Small intestine (tissue), 7 donors: ENCODE measurements around the gene PRIMA1. TPM values are rescaled to one million over a fixed set of nuclear protein-coding genes. Genes with fewer than 3 reads are reported as not detected.

Source experiments
- DNase-seq, 2 donors: peaks; one replicate each; pipeline versions ENCODE4 v3.0.0 to v3.0.0-alpha.2; 2013
- FAIRE-seq: peaks from 2 replicates; lab custom pipeline; 2012; peaks lifted over from hg19 to GRCh38; lab: Jason Lieb, UNC
- H3K27ac ChIP-seq, 3 donors: one replicate each; pipeline ENCODE4 v1.5.1; 2013; ENCODE audit warnings: low read length in 2 of 3, mild to moderate bottlenecking in 2 of 3, control low read depth in 1 of 3, inconsistent platforms in 1 of 3, low read depth in 1 of 3, moderate library complexity in 1 of 3
- H3K27me3 ChIP-seq, 3 donors: one replicate each; pipeline ENCODE4 v1.6.1; 2013; ENCODE audit warnings: low read length in 3 of 3, inconsistent platforms in 1 of 3; ENCODE audit not compliant: control insufficient read depth in 3 of 3, insufficient read depth in 3 of 3
- H3K36me3 ChIP-seq, 3 donors: one replicate each; pipeline ENCODE4 v1.6.1; 2013; ENCODE audit warnings: low read length in 3 of 3, inconsistent platforms in 1 of 3, low read depth in 1 of 3, mild to moderate bottlenecking in 1 of 3, moderate library complexity in 1 of 3; ENCODE audit not compliant: control insufficient read depth in 3 of 3, insufficient read depth in 2 of 3
- H3K4me1 ChIP-seq, 3 donors: one replicate each; pipeline ENCODE4 v1.6.1; 2013; ENCODE audit warnings: low read length in 2 of 3, inconsistent platforms in 1 of 3, low read depth in 1 of 3, mild to moderate bottlenecking in 1 of 3, moderate library complexity in 1 of 3; ENCODE audit not compliant: control insufficient read depth in 3 of 3, insufficient read depth in 2 of 3
- H3K4me3 ChIP-seq, 3 donors: one replicate each; pipeline ENCODE4 v1.5.1; 2013; ENCODE audit warnings: low read length in 3 of 3, control low read depth in 1 of 3, inconsistent platforms in 1 of 3, low read depth in 1 of 3, mild to moderate bottlenecking in 1 of 3, moderate library complexity in 1 of 3
- H3K9me3 ChIP-seq, 2 donors: one replicate each; pipeline ENCODE4 v1.6.1; 2013; ENCODE audit warnings: low read depth in 1 of 2, low read length in 1 of 2; ENCODE audit not compliant: control insufficient read depth in 2 of 2, insufficient read depth in 1 of 2
- WGBS, 3 donors: extraction: QIAGEN DNeasy Blood & Tissue Kit; methylation state at CpG; one replicate each; pipeline ENCODE4 v1.1.7; 2013; 5-methylcytosine and 5-hydroxymethylcytosine counted together
- polyA plus RNA-seq, 4 donors: library from polyadenylated mRNA; stranded (reverse) in 3 of 4; unstranded in 1 of 4; fragments of 200-250 nt in 3 of 4; fragments of 120-200 nt in 1 of 4; gene quantifications; one replicate each; pipeline versions ENCODE4 v1.2.1 to v1.2.3, GENCODE V29; 2013
- donor health status: healthy with polysubstance abuse.
- donor health status: control.
- donor health status: control.
- donor health status: Bipolar disorder and iron deficiency.
- donor health status: healthy.

Gene PRIMA1
- polyA plus RNA-seq, 4 donors, result 0.22 to 10.4 (median 1.5) TPM

GRCh38 chr14:93747560-93747959 lies 40.7 kb downstream of the PRIMA1 start:
- WGBS, 3 donors, result 92 to 96% (median 93%) methylated on average over 1 of the region's 1 CpG

DNA sequence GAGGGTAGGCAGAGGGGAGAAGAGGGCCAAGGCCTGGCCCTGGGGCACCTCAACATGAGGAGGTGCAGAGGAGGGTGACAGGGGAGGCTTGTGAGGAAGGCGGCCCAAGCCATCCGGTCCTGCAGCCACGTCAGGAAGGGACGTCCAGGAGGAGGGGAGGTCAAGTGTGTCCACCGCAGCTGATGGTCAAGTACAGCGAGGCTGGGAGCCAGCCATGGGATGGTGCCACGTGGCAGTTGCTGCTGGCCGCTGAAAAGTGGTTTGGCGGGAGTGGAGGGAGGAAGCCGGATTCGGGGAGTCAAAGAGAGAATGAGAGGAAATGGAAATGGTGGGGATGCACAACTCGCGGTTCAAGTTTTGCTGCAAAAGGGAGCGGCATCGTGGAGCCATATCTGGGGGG lies 41.2 kb downstream of the PRIMA1 start:
- H3K36me3 ChIP-seq, result no peaks in the 10 kb centered on the region
- H3K4me3 ChIP-seq, result no peak overlapping the region
- H3K9me3 ChIP-seq, result no peaks in the 10 kb centered on the region
- DNase-seq, result no peak
- no peaks in the 10 kb centered on the region for H3K27me3 ChIP-seq
- 72 to 81% (median 77%) methylated on average over 15 of the region's 15 CpGs for WGBS, 3 donors
- H3K4me1 ChIP-seq, result peaks cover 0 to under 1% (median 0%) of the 10 kb centered on the region in 3 donors
- H3K27ac ChIP-seq, result no peak overlapping the region
- no peak for FAIRE-seq

More at GRCh38 chr14:93747560-93747959, 40.7 kb downstream of the PRIMA1 start:
- Histone ChIP-seq H3K9me3 (no peaks in the 10 kb centered on the region), H3K27ac (no peak overlapping the region), H3K36me3 (no peaks in the 10 kb centered on the region), H3K27me3 (no peaks in the 10 kb centered on the region), H3K4me1 (peaks cover 0 to 5% (median 0%) of the 10 kb centered on the region in 3 donors), H3K4me3 (no peak overlapping the region)
- DNase-seq, result no peak
- FAIRE-seq, result no peak

GRCh38 chr14:93745603-93746273 lies 42.5 kb downstream of the PRIMA1 start:
- H3K27ac ChIP-seq, result no peak overlapping the region
- no peak for DNase-seq
- H3K4me3 ChIP-seq, result no peak overlapping the region
- H3K4me1 ChIP-seq, result no peaks in the 10 kb centered on the region
- H3K27me3 ChIP-seq, result no peaks in the 10 kb centered on the region
- no peaks in the 10 kb centered on the region for H3K36me3 ChIP-seq
- H3K9me3 ChIP-seq, result no peaks in the 10 kb centered on the region
- WGBS, 3 donors, result 74 to 77% (median 77%) methylated on average over 13 of the region's 13 CpGs
- FAIRE-seq, result no peak

DNA sequence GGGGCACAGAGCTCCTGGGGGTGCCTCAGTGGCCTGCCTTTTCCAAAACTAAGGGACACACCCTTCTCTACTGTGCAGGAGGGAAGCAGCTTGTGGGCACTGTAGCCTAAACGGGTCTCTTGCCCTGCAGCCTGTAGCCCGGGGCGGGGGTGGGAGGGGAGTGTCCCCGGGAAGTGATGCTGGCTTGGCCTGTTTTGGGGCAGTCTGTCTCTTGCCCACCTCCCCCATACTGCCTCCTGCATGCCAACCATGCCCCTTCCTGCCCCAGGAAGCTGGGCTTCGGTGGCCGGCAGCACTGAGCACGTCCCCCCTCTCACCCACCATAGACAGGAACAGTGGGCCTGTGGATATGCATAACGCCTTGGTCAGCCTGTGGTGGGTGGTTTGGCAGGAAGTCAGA lies 43.4 kb downstream of the PRIMA1 start:
- FAIRE-seq, result no peak
- H3K27me3 ChIP-seq, result no peaks in the 10 kb centered on the region
- no peaks in the 10 kb centered on the region for H3K4me1 ChIP-seq
- no peaks in the 10 kb centered on the region for H3K9me3 ChIP-seq
- no peak overlapping the region for H3K27ac ChIP-seq
- 56 to 66% (median 64%) methylated on average over 8 of the region's 8 CpGs for WGBS, 3 donors
- no peak for DNase-seq
- H3K36me3 ChIP-seq, result no peaks in the 10 kb centered on the region
- no peak overlapping the region for H3K4me3 ChIP-seq

- no peaks in the 10 kb centered on the region for H3K36me3 ChIP-seq
- H3K4me1 ChIP-seq, result no peaks in the 10 kb centered on the region
- no peak overlapping the region for H3K27ac ChIP-seq
- H3K9me3 ChIP-seq, result no peaks in the 10 kb centered on the region
- no peaks in the 10 kb centered on the region for H3K27me3 ChIP-seq
- DNase-seq (no peak), FAIRE-seq (no peak)
- WGBS, 3 donors, result 79 to 83% (median 82%) methylated on average over 14 of the region's 14 CpGs
- no peak overlapping the region for H3K4me3 ChIP-seq
Observed at GRCh38 chr14:93744176-93744575, 44.1 kb downstream of the PRIMA1 start.

- Histone ChIP-seq H3K27me3 (no peaks in the 10 kb centered on the region), H3K9me3 (no peaks in the 10 kb centered on the region), H3K36me3 (no peaks in the 10 kb centered on the region), H3K4me1 (no peaks in the 10 kb centered on the region), H3K4me3 (no peak overlapping the region), H3K27ac (no peak overlapping the region)
- DNase-seq (no peak), FAIRE-seq (no peak)
- WGBS, 3 donors, result 85 to 90% (median 89%) methylated on average over 26 of the region's 26 CpGs
Observed at GRCh38 chr14:93743270-93744060, 44.8 kb downstream of the PRIMA1 start.

DNA sequence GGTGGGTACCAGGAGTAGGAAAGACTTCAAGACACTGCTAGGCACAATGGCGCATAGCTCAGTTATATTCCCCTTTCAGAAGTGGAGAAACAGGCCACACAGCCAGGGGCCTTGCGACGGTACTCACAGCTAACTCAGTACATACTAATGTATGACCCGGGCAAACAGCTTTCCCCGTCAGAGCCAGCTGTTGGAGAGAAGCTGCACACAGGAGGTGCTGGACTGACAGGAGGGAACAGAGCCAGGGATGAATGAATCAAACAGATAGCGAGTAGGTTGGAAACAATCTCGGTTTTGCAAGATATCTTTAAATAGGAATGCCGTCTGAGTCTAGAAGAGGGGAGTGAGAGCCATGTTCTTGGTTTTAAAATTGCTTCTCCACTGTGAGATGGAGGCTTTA lies 45.5 kb downstream of the PRIMA1 start:
- FAIRE-seq, result no peak
- no peaks in the 10 kb centered on the region for H3K36me3 ChIP-seq
- H3K27me3 ChIP-seq, result no peaks in the 10 kb centered on the region
- 68 to 84% (median 76%) methylated on average over 8 of the region's 8 CpGs for WGBS, 3 donors
- no peaks in the 10 kb centered on the region for H3K9me3 ChIP-seq
- H3K4me1 ChIP-seq, result no peaks in the 10 kb centered on the region
- DNase-seq, result no peak
- H3K4me3 ChIP-seq, result no peak overlapping the region
- no peak overlapping the region for H3K27ac ChIP-seq

DNA sequence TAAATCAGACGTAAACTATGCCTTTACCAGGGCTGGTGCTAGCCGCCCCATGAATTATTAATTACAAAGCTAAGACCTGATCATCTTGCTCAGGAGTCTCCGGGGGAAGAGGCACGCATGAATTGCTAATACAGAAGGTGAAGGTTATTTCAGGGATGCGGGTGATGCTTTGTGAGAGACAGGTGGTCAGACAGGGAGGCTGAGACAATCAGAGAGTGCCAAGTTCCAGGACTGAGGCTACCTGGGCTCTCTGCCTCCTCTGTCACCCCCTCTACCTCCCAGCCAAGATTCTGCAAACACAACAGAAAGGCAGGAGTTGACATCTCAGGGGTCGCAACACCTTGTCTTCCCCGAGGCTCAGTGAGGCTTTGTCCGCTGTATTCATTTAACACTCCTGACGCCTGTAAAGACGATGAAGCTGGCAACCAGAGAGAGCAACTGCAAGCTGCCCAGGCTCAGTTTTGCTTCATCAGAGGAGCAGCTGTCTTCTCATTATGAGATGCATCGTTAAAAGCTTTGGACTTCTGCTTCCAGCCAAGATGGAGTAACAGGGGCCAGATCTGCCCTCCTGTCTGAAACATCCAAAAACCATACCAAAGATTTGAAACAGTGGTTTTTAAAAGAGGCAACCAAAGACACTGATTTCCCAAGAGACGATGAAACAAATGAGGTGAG lies 46.6 kb downstream of the PRIMA1 start:
- DNase-seq (no peak), FAIRE-seq (no peak)
- Histone ChIP-seq H3K27me3 (no peaks in the 10 kb centered on the region), H3K4me1 (no peaks in the 10 kb centered on the region), H3K9me3 (no peaks in the 10 kb centered on the region), H3K4me3 (no peak overlapping the region), H3K27ac (no peak overlapping the region), H3K36me3 (no peaks in the 10 kb centered on the region)
- WGBS, 3 donors, result 85 to 87% (median 87%) methylated on average over 12 of the region's 12 CpGs
